HEK293T (cell line): ENCODE measurements around the gene CUX1.

ENCODE experiments used
- BHLHE40 ChIP-seq: fragments of 450-650 bp; IDR thresholded peaks from 2 replicates; pipeline ENCODE4 v1.6.1; 2016; ENCODE audit warnings: mild to moderate bottlenecking, moderate library complexity, borderline replicate concordance
- CTBP1 ChIP-seq: fragments of 450-650 bp; IDR thresholded peaks from 2 replicates; pipeline ENCODE4 v1.6.1; 2016; ENCODE audit warnings: borderline replicate concordance
- ELF4 ChIP-seq: fragments of 450-650 bp; IDR thresholded peaks from 2 replicates; pipeline ENCODE4 v1.6.1; 2017; ENCODE audit warnings: antibody characterized with exemption
- FOXK2 ChIP-seq: fragments of 450-650 bp; IDR thresholded peaks from 2 replicates; pipeline ENCODE4 v1.6.1; 2016; ENCODE audit warnings: mild to moderate bottlenecking
- L3MBTL2 ChIP-seq: fragments of 450-650 bp; conservative IDR thresholded peaks from 2 replicates; pipeline ENCODE4 v1.6.1; 2016; ENCODE audit warnings: mild to moderate bottlenecking
- NFRKB ChIP-seq: fragments of 450-650 bp; IDR thresholded peaks from 2 replicates; pipeline ENCODE4 v1.6.1; 2016; ENCODE audit warnings: mild to moderate bottlenecking, moderate library complexity
- SP1 ChIP-seq: fragments of 450-650 bp; IDR thresholded peaks from 2 replicates; pipeline ENCODE4 v1.6.1; 2017
- SUZ12 ChIP-seq: fragments of 450-650 bp; IDR thresholded peaks from 2 replicates; pipeline ENCODE4 v1.6.1; 2016; ENCODE audit warnings: mild to moderate bottlenecking
- ZNF384 ChIP-seq: fragments of 450-650 bp; IDR thresholded peaks from 2 replicates; pipeline ENCODE4 v1.6.1; 2016

DNA sequence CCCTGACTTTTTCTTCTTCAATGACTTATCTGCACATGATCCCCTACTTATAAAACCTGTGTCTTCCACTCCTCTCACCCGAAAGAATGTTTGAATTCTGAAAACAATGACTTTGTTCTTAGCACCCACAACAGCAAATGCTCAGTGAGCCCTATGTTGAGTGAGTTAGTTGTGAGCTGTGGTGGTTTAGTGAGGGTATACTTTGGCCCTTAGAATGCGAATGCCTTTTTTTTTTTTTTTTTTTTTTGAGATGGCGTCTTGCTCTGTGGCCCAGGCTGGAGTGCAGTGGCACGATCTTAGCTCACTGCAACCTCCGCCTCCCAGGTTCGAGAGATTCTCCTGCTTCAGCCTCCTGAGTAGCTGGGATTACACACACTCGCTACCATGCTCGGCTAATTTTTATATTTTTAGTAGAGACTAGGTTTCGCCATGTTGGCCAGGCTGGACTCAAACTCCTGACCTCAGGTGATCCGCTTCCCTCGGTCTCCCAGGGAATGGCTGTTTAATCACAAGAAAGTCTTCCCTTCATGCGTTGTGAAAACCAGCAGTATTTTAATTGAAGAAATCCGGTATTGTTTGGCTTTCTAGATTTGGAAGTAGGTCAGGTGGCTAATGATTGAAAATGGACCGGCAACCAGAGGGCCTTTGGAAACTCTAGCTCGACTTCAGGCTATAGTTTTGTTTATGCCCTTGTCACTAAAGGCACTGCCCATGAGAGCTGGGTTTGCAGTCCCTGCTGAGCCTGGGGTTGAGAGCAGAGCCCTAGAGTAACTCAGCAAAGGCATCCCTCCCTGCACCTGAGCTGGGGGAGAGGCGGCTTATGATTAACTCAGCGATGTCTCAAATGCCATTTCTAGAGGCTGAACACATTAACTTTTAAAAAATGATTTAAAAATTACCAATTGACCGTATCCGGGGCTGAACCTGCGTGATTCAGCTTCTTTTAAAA lies 41.3 kb downstream of the CUX1 start:
- TF ChIP-seq SP1 (no peak), ELF4 (no peak), SUZ12 (no peak), CTBP1 (no peak), FOXK2 (no peak), ZNF384 (no peak), NFRKB (no peak), L3MBTL2 (no peak), BHLHE40 (no peak)
